Measurements from ENCODE around the gene AGO3. TPM values are rescaled to one million over a fixed set of nuclear protein-coding genes. Genes with fewer than 3 reads are reported as not detected.
"Not testable (repeated sequence)": the region's sequence is repeated elsewhere in the genome, so short reads cannot be mapped to it uniquely, and the experiment has no call there.

The AGO3 gene
- polyA plus RNA-seq, 2 of the 4 experiments (the other 2 are of a cell fraction) = 3.8 to 14.7 TPM

DNA sequence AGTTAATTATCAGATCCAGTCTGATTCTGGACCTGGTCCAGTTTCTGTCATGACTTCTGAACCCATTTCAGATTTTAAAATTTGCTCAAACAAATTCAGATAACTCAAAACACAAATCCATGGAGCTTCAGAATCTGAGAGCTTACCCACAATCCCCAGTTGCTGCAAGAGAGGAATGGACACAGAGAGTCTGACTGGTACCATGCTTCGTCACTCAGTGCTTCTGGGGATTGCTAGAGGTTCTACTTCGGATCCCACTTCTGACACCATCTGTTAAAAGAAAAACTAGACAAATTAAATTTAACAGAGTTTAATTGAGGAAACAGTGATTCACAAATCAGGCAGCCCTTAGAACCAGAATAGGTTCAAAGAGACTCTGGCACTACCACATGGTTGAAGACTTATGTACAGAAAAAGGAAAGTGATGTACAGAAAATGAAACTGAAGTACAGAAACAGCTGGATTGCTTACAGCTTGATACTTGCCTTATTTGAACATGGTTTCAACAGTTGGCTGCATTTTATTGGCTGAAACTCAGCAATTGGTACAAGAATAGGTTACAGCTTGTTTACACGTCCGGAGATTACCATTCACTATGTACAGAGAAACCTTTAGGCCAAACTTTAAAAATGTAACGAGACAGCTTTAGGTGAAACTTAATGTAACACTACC is 92.3 kb downstream of the AGO3 start:
- DNase-seq (ENCODE audit: low read depth in 1 of 2, low spot score in 1 of 2) = no peak
- 95% methylated on average over 5 of the region's 5 CpGs for WGBS (ENCODE audit: missing lambda C conversion rate)
- no peak for FAIRE-seq
- no peak overlapping the region for H3K4me2 ChIP-seq
- ChIA-PET POLR2A (no interaction called here), CTCF (no interaction called here)
- H3K27ac ChIP-seq = no peak overlapping the region
- no peak overlapping the region for H3K4me3 ChIP-seq
- ATAC-seq = no peak
- no peaks in the 10 kb centered on the region for H3K9me3 ChIP-seq
- TF ChIP-seq, protein P1, sequence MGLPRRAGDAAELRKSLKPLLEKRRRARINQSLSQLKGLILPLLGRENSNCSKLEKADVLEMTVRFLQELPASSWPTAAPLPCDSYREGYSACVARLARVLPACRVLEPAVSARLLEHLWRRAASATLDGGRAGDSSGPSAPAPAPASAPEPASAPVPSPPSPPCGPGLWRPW (IDR thresholded peaks at IDR 0.05) = no peak
- TF ChIP-seq HOXB5 (CRISPR knock-in tag; IDR thresholded peaks at IDR 0.05) (no peak), GATA3 (IDR thresholded peaks at IDR 0.05; ENCODE audit: borderline replicate concordance) (no peak)
- no peaks in the 10 kb centered on the region for H3K4me1 ChIP-seq

DNA sequence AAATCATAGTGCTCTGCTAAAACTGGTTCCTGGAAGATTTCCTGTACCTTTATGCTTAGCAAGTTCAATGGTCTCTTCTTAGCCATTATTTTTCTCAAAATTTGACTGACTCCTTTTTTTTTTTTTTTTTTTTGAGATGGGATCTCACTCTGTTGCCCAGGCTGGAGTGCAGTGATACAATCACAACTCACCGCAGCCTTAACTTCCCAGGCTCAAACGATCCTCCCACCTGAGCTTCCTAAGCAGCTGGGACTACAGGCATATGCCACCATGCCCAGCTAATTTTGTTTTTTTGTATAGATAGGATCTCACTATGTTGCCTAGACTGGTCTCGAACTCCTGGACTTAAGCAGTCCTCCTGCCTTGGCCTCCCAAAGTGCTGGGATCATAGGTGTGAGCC is 93.1 kb downstream of the AGO3 start:
- H3K4me3 ChIP-seq; FAIRE-seq; H3K4me2 ChIP-seq; CTCF ChIA-PET; ATAC-seq; H3K27ac ChIP-seq; H3K9me3 ChIP-seq; DNase-seq (ENCODE audit: low read depth in 1 of 2, low spot score in 1 of 2); H3K4me1 ChIP-seq; POLR2A ChIA-PET: not testable (repeated sequence)
- WGBS (ENCODE audit: missing lambda C conversion rate) = 93% methylated on average over 3 of the region's 3 CpGs

DNA sequence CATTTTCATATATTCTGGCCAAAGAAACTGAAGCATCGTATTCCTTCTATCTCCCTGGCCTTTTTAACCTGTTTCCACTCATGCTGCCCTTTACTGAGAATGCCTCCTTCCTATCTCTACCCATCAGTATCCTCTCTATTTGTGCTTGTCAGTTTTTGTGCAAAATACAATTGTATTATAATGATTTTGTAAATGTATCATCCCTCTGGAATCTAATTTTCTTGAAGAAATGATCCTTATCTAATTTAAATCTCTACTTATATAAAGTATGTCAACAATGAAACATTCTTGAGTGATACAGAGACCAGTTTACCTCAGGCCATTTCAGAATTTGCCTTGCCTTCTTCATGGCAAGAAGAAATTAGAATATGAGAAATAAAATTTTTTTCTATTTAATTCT is 93.9 kb downstream of the AGO3 start:
- ChIA-PET CTCF (no interaction called here), POLR2A (no interaction called here)
- no peak overlapping the region for H3K4me3 ChIP-seq
- no peak overlapping the region for H3K27ac ChIP-seq
- no peak for FAIRE-seq
- ATAC-seq = no peak
- H3K9me3 ChIP-seq = peaks cover 3% of the 10 kb centered on the region; the same call in 1 of the 3 replicates
- no peak for DNase-seq (ENCODE audit: low read depth in 1 of 2, low spot score in 1 of 2)
- H3K4me2 ChIP-seq = no peak overlapping the region
- H3K4me1 ChIP-seq = no peaks in the 10 kb centered on the region
- no peak for TF ChIP-seq HOXB13 (CRISPR knock-in tag; IDR thresholded peaks at IDR 0.05; ENCODE audit: low read depth)
- TF ChIP-seq, protein P2, sequence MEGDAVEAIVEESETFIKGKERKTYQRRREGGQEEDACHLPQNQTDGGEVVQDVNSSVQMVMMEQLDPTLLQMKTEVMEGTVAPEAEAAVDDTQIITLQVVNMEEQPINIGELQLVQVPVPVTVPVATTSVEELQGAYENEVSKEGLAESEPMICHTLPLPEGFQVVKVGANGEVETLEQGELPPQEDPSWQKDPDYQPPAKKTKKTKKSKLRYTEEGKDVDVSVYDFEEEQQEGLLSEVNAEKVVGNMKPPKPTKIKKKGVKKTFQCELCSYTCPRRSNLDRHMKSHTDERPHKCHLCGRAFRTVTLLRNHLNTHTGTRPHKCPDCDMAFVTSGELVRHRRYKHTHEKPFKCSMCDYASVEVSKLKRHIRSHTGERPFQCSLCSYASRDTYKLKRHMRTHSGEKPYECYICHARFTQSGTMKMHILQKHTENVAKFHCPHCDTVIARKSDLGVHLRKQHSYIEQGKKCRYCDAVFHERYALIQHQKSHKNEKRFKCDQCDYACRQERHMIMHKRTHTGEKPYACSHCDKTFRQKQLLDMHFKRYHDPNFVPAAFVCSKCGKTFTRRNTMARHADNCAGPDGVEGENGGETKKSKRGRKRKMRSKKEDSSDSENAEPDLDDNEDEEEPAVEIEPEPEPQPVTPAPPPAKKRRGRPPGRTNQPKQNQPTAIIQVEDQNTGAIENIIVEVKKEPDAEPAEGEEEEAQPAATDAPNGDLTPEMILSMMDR (IDR thresholded peaks at IDR 0.05) = no peak
- no peak for TF ChIP-seq ZC3H11A (IDR thresholded peaks at IDR 0.05)
- TF ChIP-seq, protein P3, sequence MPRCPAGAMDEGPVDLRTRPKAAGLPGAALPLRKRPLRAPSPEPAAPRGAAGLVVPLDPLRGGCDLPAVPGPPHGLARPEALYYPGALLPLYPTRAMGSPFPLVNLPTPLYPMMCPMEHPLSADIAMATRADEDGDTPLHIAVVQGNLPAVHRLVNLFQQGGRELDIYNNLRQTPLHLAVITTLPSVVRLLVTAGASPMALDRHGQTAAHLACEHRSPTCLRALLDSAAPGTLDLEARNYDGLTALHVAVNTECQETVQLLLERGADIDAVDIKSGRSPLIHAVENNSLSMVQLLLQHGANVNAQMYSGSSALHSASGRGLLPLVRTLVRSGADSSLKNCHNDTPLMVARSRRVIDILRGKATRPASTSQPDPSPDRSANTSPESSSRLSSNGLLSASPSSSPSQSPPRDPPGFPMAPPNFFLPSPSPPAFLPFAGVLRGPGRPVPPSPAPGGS (IDR thresholded peaks at IDR 0.05) = no peak
- TF ChIP-seq ZSCAN20 (CRISPR knock-in tag; IDR thresholded peaks at IDR 0.05) = no peak
- TF ChIP-seq, protein P4, sequence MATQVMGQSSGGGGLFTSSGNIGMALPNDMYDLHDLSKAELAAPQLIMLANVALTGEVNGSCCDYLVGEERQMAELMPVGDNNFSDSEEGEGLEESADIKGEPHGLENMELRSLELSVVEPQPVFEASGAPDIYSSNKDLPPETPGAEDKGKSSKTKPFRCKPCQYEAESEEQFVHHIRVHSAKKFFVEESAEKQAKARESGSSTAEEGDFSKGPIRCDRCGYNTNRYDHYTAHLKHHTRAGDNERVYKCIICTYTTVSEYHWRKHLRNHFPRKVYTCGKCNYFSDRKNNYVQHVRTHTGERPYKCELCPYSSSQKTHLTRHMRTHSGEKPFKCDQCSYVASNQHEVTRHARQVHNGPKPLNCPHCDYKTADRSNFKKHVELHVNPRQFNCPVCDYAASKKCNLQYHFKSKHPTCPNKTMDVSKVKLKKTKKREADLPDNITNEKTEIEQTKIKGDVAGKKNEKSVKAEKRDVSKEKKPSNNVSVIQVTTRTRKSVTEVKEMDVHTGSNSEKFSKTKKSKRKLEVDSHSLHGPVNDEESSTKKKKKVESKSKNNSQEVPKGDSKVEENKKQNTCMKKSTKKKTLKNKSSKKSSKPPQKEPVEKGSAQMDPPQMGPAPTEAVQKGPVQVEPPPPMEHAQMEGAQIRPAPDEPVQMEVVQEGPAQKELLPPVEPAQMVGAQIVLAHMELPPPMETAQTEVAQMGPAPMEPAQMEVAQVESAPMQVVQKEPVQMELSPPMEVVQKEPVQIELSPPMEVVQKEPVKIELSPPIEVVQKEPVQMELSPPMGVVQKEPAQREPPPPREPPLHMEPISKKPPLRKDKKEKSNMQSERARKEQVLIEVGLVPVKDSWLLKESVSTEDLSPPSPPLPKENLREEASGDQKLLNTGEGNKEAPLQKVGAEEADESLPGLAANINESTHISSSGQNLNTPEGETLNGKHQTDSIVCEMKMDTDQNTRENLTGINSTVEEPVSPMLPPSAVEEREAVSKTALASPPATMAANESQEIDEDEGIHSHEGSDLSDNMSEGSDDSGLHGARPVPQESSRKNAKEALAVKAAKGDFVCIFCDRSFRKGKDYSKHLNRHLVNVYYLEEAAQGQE (IDR thresholded peaks at IDR 0.05) = no peak
- TF ChIP-seq FOSB (CRISPR knock-in tag; IDR thresholded peaks at IDR 0.05) = no peak
- TF ChIP-seq JUNB (IDR thresholded peaks at IDR 0.05) = no peak
- TF ChIP-seq HEYL (CRISPR knock-in tag; IDR thresholded peaks at IDR 0.05) = no peak
- no peak for TF ChIP-seq MYC (IDR thresholded peaks at IDR 0.05; ENCODE audit: borderline replicate concordance, low read length)
- TF ChIP-seq KDM1A (IDR thresholded peaks at IDR 0.05; ENCODE audit: low read depth) = no peak
- TF ChIP-seq EHF (CRISPR knock-in tag; IDR thresholded peaks at IDR 0.05) = no peak
- TF ChIP-seq, protein P5, sequence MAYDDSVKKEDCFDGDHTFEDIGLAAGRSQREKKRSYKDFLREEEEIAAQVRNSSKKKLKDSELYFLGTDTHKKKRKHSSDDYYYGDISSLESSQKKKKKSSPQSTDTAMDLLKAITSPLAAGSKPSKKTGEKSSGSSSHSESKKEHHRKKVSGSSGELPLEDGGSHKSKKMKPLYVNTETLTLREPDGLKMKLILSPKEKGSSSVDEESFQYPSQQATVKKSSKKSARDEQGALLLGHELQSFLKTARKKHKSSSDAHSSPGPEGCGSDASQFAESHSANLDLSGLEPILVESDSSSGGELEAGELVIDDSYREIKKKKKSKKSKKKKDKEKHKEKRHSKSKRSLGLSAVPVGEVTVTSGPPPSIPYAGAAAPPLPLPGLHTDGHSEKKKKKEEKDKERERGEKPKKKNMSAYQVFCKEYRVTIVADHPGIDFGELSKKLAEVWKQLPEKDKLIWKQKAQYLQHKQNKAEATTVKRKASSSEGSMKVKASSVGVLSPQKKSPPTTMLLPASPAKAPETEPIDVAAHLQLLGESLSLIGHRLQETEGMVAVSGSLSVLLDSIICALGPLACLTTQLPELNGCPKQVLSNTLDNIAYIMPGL (CRISPR knock-in tag; IDR thresholded peaks at IDR 0.05; ENCODE audit: borderline replicate concordance) = no peak
- no peak for TF ChIP-seq NFE2L2 (conservative IDR thresholded peaks at IDR 0.05; ENCODE audit: low read length)
- TF ChIP-seq TFCP2L1 (CRISPR knock-in tag; IDR thresholded peaks at IDR 0.05) = no peak
- WGBS (ENCODE audit: missing lambda C conversion rate) = 84% methylated on average over 1 of the region's 1 CpG
